WTC11 (cell line): ENCODE results near the gene PCGF1. TPM values are rescaled to one million over a fixed set of nuclear protein-coding genes. Genes with fewer than 3 reads are reported as not detected.

Source experiments
- ATAC-seq: fragments of 200-7000 bp; cut with Tn5 transposase; 2 replicates; pipeline ENCODE4 v1.10.0; 2021; ENCODE audit warnings: mild to moderate bottlenecking, moderate library complexity
- CTCF ChIA-PET: fragments of 300-600 bp; sonication (Branson Sonifier 250); formaldehyde crosslinking; loops from one replicate; lab custom pipeline; 2021; ENCODE audit warnings: antibody characterized with exemption; lab: Charles Lee
- POLR2A ChIA-PET: fragments of 350-600 bp; sonication (Branson Sonifier 250); formaldehyde crosslinking; loops from one replicate; lab custom pipeline; 2021; ENCODE audit warnings: antibody characterized with exemption; lab: Charles Lee
- DNase-seq: peaks from one replicate; pipeline ENCODE4 v3.0.0; 2021; ENCODE audit warnings: low spot score
- H3K27ac Mint-ChIP-seq: 2 replicates; pipeline ENCODE4 v1.8.0; 2021; ENCODE audit warnings: mixed read lengths
- H3K27me3 Mint-ChIP-seq: 2 replicates; pipeline ENCODE4 v1.8.0; 2021; ENCODE audit warnings: low read depth, mild to moderate bottlenecking, moderate library complexity, mixed read lengths
- H3K36me3 Mint-ChIP-seq: 2 replicates; pipeline ENCODE4 v1.8.0; 2021; ENCODE audit warnings: mixed read lengths
- H3K4me1 Mint-ChIP-seq: 2 replicates; pipeline ENCODE4 v1.8.0; 2022; ENCODE audit warnings: mixed read lengths
- H3K4me3 Mint-ChIP-seq: 2 replicates; pipeline ENCODE4 v1.8.0; 2021; ENCODE audit warnings: mild to moderate bottlenecking, moderate library complexity, mixed read lengths
- H3K9me3 Mint-ChIP-seq: 2 replicates; pipeline ENCODE4 v1.8.0; 2021; ENCODE audit warnings: mixed read lengths
- CBFB ChIP-seq: sonication (generic); formaldehyde crosslinking; IDR thresholded peaks from 2 replicates; pipeline ENCODE4 v1.8.1; 2022; ENCODE audit warnings: mild to moderate bottlenecking, low read depth, missing genetic modification reagents
- CREM ChIP-seq: sonication (generic); formaldehyde crosslinking; IDR thresholded peaks from 2 replicates; pipeline ENCODE4 v1.8.1; 2022; ENCODE audit warnings: mild to moderate bottlenecking, missing genetic modification reagents, moderate library complexity
- FOXJ3 ChIP-seq: sonication (generic); formaldehyde crosslinking; IDR thresholded peaks from 2 replicates; pipeline ENCODE4 v1.9.0; 2021; ENCODE audit warnings: missing genetic modification reagents, mild to moderate bottlenecking, borderline replicate concordance
- FOXK1 ChIP-seq: sonication (generic); formaldehyde crosslinking; IDR thresholded peaks from 2 replicates; pipeline ENCODE4 v1.8.0; 2022; ENCODE audit warnings: mild to moderate bottlenecking, moderate library complexity, missing genetic modification reagents
- FOXP4 ChIP-seq: sonication (generic); formaldehyde crosslinking; IDR thresholded peaks from 2 replicates; pipeline ENCODE4 v1.8.0; 2022; ENCODE audit warnings: mild to moderate bottlenecking, missing genetic modification reagents
- GABPB1 ChIP-seq: sonication (generic); formaldehyde crosslinking; IDR thresholded peaks from 2 replicates; pipeline ENCODE4 v1.8.1; 2023; ENCODE audit warnings: mild to moderate bottlenecking, missing genetic modification reagents
- GRHL2 ChIP-seq: fragments of 250-450 bp; sonication (Bioruptor Pico); IDR thresholded peaks from 2 replicates; pipeline ENCODE4 v1.8.0; 2022; ENCODE audit warnings: mild to moderate bottlenecking, moderate library complexity; ENCODE audit not compliant: insufficient replicate concordance, severe bottlenecking
- NFE2L1 ChIP-seq: sonication (generic); formaldehyde crosslinking; IDR thresholded peaks from 2 replicates; pipeline ENCODE4 v1.8.1; 2023; ENCODE audit warnings: missing genetic modification reagents
- NR3C1 ChIP-seq: sonication (generic); formaldehyde crosslinking; conservative IDR thresholded peaks from 2 replicates; pipeline ENCODE4 v1.8.1; 2023; ENCODE audit warnings: low read depth, mild to moderate bottlenecking, missing genetic modification reagents
- SMAD3 ChIP-seq: sonication (generic); formaldehyde crosslinking; IDR thresholded peaks from 2 replicates; pipeline ENCODE4 v1.8.0; 2022; ENCODE audit warnings: missing genetic modification reagents, mild to moderate bottlenecking, borderline replicate concordance
- USF1 ChIP-seq: sonication (generic); formaldehyde crosslinking; IDR thresholded peaks from 2 replicates; pipeline ENCODE4 v1.8.0; 2022; ENCODE audit warnings: mild to moderate bottlenecking, missing genetic modification reagents
- ZBTB43 ChIP-seq: sonication (generic); formaldehyde crosslinking; IDR thresholded peaks from 2 replicates; pipeline ENCODE4 v1.8.1; 2023; ENCODE audit warnings: mild to moderate bottlenecking, missing genetic modification reagents
- ZNF121 ChIP-seq: sonication (generic); formaldehyde crosslinking; IDR thresholded peaks from 2 replicates; pipeline ENCODE4 v1.8.0; 2023; ENCODE audit warnings: missing genetic modification reagents
- ZNF219 ChIP-seq: sonication (generic); formaldehyde crosslinking; IDR thresholded peaks from 2 replicates; pipeline ENCODE4 v1.8.0; 2023; ENCODE audit warnings: missing genetic modification reagents, mild to moderate bottlenecking, borderline replicate concordance
- ZNF232 ChIP-seq: sonication (generic); formaldehyde crosslinking; IDR thresholded peaks from 2 replicates; pipeline ENCODE4 v1.8.0; 2022; ENCODE audit warnings: mild to moderate bottlenecking, missing genetic modification reagents
- total RNA-seq: library from RNA; stranded (reverse); gene quantifications from 3 replicates; pipeline ENCODE4 v1.2.3, GENCODE V29; 2021
- TF ChIP-seq, protein P1 (sequence below): fragments of 250-450 bp; sonication (Bioruptor Pico); IDR thresholded peaks from 2 replicates; pipeline ENCODE4 v1.9.0; 2021; ENCODE audit warnings: mild to moderate bottlenecking
- TF ChIP-seq, protein P2 (sequence below): sonication (generic); formaldehyde crosslinking; IDR thresholded peaks from 2 replicates; pipeline ENCODE4 v1.8.1; 2023; ENCODE audit warnings: mild to moderate bottlenecking, missing genetic modification reagents, moderate library complexity
- TF ChIP-seq, protein P3 (sequence below): sonication (generic); formaldehyde crosslinking; IDR thresholded peaks from 2 replicates; pipeline ENCODE4 v1.8.0; 2023; ENCODE audit warnings: mild to moderate bottlenecking, missing genetic modification reagents
- TF ChIP-seq, protein P4 (sequence below): sonication (generic); formaldehyde crosslinking; IDR thresholded peaks from 2 replicates; pipeline ENCODE4 v1.8.1; 2022; ENCODE audit warnings: mild to moderate bottlenecking, missing genetic modification reagents, moderate library complexity, borderline replicate concordance

PCGF1 gene
- total RNA-seq, 1 experiment from 2014 or later: 15.7 TPM

DNA sequence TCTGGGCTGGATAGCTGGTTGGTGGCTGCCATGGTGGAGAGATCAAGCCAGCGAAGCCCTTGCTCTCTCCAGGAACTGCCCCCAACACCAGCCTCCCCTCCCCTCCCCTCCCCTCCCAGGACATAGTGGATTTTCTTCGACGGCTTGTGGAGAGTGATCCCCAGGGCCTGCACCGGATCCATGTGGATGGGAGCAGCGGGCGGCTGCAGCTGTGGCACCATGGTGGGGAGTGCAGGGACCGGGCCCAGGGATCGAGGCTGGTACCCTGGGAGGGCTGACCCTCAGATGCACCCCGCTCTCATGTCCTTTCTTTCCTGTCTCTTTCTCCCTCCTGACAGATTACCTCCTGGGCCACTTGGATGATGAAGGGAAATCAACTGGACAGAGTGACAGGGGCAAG lies 17.6 kb downstream of the PCGF1 start (continued):
- TF ChIP-seq, protein P1, sequence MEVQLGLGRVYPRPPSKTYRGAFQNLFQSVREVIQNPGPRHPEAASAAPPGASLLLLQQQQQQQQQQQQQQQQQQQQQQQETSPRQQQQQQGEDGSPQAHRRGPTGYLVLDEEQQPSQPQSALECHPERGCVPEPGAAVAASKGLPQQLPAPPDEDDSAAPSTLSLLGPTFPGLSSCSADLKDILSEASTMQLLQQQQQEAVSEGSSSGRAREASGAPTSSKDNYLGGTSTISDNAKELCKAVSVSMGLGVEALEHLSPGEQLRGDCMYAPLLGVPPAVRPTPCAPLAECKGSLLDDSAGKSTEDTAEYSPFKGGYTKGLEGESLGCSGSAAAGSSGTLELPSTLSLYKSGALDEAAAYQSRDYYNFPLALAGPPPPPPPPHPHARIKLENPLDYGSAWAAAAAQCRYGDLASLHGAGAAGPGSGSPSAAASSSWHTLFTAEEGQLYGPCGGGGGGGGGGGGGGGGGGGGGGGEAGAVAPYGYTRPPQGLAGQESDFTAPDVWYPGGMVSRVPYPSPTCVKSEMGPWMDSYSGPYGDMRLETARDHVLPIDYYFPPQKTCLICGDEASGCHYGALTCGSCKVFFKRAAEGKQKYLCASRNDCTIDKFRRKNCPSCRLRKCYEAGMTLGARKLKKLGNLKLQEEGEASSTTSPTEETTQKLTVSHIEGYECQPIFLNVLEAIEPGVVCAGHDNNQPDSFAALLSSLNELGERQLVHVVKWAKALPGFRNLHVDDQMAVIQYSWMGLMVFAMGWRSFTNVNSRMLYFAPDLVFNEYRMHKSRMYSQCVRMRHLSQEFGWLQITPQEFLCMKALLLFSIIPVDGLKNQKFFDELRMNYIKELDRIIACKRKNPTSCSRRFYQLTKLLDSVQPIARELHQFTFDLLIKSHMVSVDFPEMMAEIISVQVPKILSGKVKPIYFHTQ (CRISPR knock-in tag): no peak
- TF ChIP-seq, protein P2, sequence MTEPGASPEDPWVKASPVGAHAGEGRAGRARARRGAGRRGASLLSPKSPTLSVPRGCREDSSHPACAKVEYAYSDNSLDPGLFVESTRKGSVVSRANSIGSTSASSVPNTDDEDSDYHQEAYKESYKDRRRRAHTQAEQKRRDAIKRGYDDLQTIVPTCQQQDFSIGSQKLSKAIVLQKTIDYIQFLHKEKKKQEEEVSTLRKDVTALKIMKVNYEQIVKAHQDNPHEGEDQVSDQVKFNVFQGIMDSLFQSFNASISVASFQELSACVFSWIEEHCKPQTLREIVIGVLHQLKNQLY (CRISPR knock-in tag): no peak
- TF ChIP-seq FOXJ3 (CRISPR knock-in tag) (no peak), FOXP4 (no peak), NFE2L1 (CRISPR knock-in tag) (no peak)
- TF ChIP-seq, protein P3, sequence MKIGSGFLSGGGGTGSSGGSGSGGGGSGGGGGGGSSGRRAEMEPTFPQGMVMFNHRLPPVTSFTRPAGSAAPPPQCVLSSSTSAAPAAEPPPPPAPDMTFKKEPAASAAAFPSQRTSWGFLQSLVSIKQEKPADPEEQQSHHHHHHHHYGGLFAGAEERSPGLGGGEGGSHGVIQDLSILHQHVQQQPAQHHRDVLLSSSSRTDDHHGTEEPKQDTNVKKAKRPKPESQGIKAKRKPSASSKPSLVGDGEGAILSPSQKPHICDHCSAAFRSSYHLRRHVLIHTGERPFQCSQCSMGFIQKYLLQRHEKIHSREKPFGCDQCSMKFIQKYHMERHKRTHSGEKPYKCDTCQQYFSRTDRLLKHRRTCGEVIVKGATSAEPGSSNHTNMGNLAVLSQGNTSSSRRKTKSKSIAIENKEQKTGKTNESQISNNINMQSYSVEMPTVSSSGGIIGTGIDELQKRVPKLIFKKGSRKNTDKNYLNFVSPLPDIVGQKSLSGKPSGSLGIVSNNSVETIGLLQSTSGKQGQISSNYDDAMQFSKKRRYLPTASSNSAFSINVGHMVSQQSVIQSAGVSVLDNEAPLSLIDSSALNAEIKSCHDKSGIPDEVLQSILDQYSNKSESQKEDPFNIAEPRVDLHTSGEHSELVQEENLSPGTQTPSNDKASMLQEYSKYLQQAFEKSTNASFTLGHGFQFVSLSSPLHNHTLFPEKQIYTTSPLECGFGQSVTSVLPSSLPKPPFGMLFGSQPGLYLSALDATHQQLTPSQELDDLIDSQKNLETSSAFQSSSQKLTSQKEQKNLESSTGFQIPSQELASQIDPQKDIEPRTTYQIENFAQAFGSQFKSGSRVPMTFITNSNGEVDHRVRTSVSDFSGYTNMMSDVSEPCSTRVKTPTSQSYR: no peak

GRCh38 chr2:74488643-74489481 lies 18.6 kb downstream of the PCGF1 start:
- ATAC-seq: peak; percentile 38; the same call in 1 of the 2 replicates
- no peaks in the 10 kb centered on the region for H3K4me1 Mint-ChIP-seq
- POLR2A ChIA-PET: no interaction called here
- no peaks in the 10 kb centered on the region for H3K27me3 Mint-ChIP-seq
- TF ChIP-seq ZNF232: no peak
- TF ChIP-seq, protein P4, sequence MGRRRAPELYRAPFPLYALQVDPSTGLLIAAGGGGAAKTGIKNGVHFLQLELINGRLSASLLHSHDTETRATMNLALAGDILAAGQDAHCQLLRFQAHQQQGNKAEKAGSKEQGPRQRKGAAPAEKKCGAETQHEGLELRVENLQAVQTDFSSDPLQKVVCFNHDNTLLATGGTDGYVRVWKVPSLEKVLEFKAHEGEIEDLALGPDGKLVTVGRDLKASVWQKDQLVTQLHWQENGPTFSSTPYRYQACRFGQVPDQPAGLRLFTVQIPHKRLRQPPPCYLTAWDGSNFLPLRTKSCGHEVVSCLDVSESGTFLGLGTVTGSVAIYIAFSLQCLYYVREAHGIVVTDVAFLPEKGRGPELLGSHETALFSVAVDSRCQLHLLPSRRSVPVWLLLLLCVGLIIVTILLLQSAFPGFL: 0 out of 2 replicates have a peak, but pooled peaks have one; percentile 57
- no peak for TF ChIP-seq CREM (CRISPR knock-in tag)
- 0 out of 2 replicates have a peak, but pooled peaks have one; percentile 51 for TF ChIP-seq ZNF121 (CRISPR knock-in tag)
- TF ChIP-seq GABPB1 (CRISPR knock-in tag): peak; percentile 56
- TF ChIP-seq, all 79 proteins: peak for 3
- DNase-seq: no peak
- Mint-ChIP-seq H3K27ac (no peak overlapping the region), H3K4me3 (no peak overlapping the region), H3K9me3 (no peaks in the 10 kb centered on the region), H3K36me3 (peaks cover 45% of the 10 kb centered on the region)
- CTCF ChIA-PET: interaction anchor here (1.0 to 1.1 kb wide), 2 partner anchors 9 to 84 kb away, joined by 3 to 4 read pairs; no protein-coding TSS in a partner anchor

GRCh38 chr2:74486141-74486540 lies 21.4 kb downstream of the PCGF1 start:
- Mint-ChIP-seq H3K36me3 (peaks cover 24% of the 10 kb centered on the region), H3K4me1 (peaks cover 6% of the 10 kb centered on the region), H3K9me3 (no peaks in the 10 kb centered on the region), H3K27ac (no peak overlapping the region), H3K27me3 (no peaks in the 10 kb centered on the region), H3K4me3 (no peak overlapping the region)
- ATAC-seq (no peak), DNase-seq (no peak)
- ChIA-PET POLR2A (no interaction called here), CTCF (no interaction called here)
- TF ChIP-seq ZNF219 (CRISPR knock-in tag) (no peak), FOXK1 (CRISPR knock-in tag) (no peak), USF1 (no peak), NR3C1 (no peak), SMAD3 (CRISPR knock-in tag) (no peak), GRHL2 (CRISPR knock-in tag) (no peak), CBFB (CRISPR knock-in tag) (no peak), ZBTB43 (CRISPR knock-in tag) (no peak)
